ENCODE results near the gene ITM2A.

ITM2A gene

GRCh38 chrX:79364306-79364705, 2.8 kb downstream of the ITM2A start:
- no peak overlapping the region for H2AFZ ChIP-seq (ENCODE audit: low read depth, low read length)
- H3K4me1 ChIP-seq (ENCODE audit: low read length), result peaks cover 11% of the 10 kb centered on the region; the same call in 1 of the 2 replicates
- H3K4me2 ChIP-seq (ENCODE audit: low read length), result no peak overlapping the region
- H3K27ac ChIP-seq (ENCODE audit: low read length), result no peak overlapping the region
- H3K4me3 ChIP-seq (ENCODE audit: low read length), result no peak overlapping the region
- no peaks in the 10 kb centered on the region for H3K36me3 ChIP-seq (replicated peaks; ENCODE audit: low read depth, low read length)
- no peaks in the 10 kb centered on the region for H3K79me2 ChIP-seq (ENCODE audit: low read length)
- no peak overlapping the region for H3K9ac ChIP-seq (ENCODE audit: low read length)
- no peak for TF ChIP-seq EZH2phosphoT487 (IDR thresholded peaks at IDR 0.05; ENCODE audit: low read depth)
- no peak for TF ChIP-seq CTCF (IDR thresholded peaks at IDR 0.05; ENCODE audit: low read depth, low read length)
- H3K27me3 ChIP-seq (ENCODE audit: low read depth, low read length), result no peaks in the 10 kb centered on the region
- H3K9me3 ChIP-seq (ENCODE audit: insufficient read depth, low read length), result no peaks in the 10 kb centered on the region
- H4K20me1 ChIP-seq (ENCODE audit: insufficient read depth, low read length), result no peaks in the 10 kb centered on the region

- Histone ChIP-seq H3K4me1 (ENCODE audit: low read length) (0 out of 2 replicates have a peak, but pooled peaks cover 5% of the 10 kb centered on the region), H3K36me3 (replicated peaks; ENCODE audit: low read depth, low read length) (no peaks in the 10 kb centered on the region), H3K4me2 (ENCODE audit: low read length) (no peak overlapping the region), H2AFZ (ENCODE audit: low read depth, low read length) (no peak overlapping the region), H3K9me3 (ENCODE audit: insufficient read depth, low read length) (no peaks in the 10 kb centered on the region), H3K27me3 (ENCODE audit: low read depth, low read length) (no peaks in the 10 kb centered on the region), H3K79me2 (ENCODE audit: low read length) (no peaks in the 10 kb centered on the region), H3K27ac (ENCODE audit: low read length) (no peak overlapping the region), H3K4me3 (ENCODE audit: low read length) (no peak overlapping the region), H3K9ac (ENCODE audit: low read length) (no peak overlapping the region), H4K20me1 (ENCODE audit: insufficient read depth, low read length) (no peaks in the 10 kb centered on the region)
- no peak for TF ChIP-seq CTCF (IDR thresholded peaks at IDR 0.05; ENCODE audit: low read depth, low read length)
- TF ChIP-seq EZH2phosphoT487 (IDR thresholded peaks at IDR 0.05; ENCODE audit: low read depth), result no peak
Observed at GRCh38 chrX:79361192-79361870, 5.8 kb downstream of the ITM2A start.

GRCh38 chrX:79336869-79337815, 30.0 kb downstream of the ITM2A start:
- Histone ChIP-seq H3K4me2 (ENCODE audit: low read length) (peak overlapping the region; percentile 40), H3K27me3 (ENCODE audit: low read depth, low read length) (no peaks in the 10 kb centered on the region), H3K79me2 (ENCODE audit: low read length) (no peaks in the 10 kb centered on the region), H3K4me1 (ENCODE audit: low read length) (no peaks in the 10 kb centered on the region; the same call in 1 of the 2 replicates), H2AFZ (ENCODE audit: low read depth, low read length) (no peak overlapping the region), H3K9me3 (ENCODE audit: insufficient read depth, low read length) (no peaks in the 10 kb centered on the region), H3K9ac (ENCODE audit: low read length) (no peak overlapping the region), H3K27ac (ENCODE audit: low read length) (no peak overlapping the region), H4K20me1 (ENCODE audit: insufficient read depth, low read length) (no peaks in the 10 kb centered on the region), H3K4me3 (ENCODE audit: low read length) (no peak overlapping the region), H3K36me3 (replicated peaks; ENCODE audit: low read depth, low read length) (no peaks in the 10 kb centered on the region)
- TF ChIP-seq EZH2phosphoT487 (IDR thresholded peaks at IDR 0.05; ENCODE audit: low read depth), result no peak
- TF ChIP-seq CTCF (IDR thresholded peaks at IDR 0.05; ENCODE audit: low read depth, low read length), result no peak

GRCh38 chrX:79330022-79330421, 37.1 kb downstream of the ITM2A start:
- no peaks in the 10 kb centered on the region for H3K27me3 ChIP-seq (ENCODE audit: low read depth, low read length)

More at GRCh38 chrX:79330022-79330421, 37.1 kb downstream of the ITM2A start:
- Histone ChIP-seq H3K9ac (ENCODE audit: low read length) (no peak overlapping the region), H3K4me2 (ENCODE audit: low read length) (no peak overlapping the region), H3K36me3 (replicated peaks; ENCODE audit: low read depth, low read length) (no peaks in the 10 kb centered on the region), H2AFZ (ENCODE audit: low read depth, low read length) (no peak overlapping the region), H3K27ac (ENCODE audit: low read length) (no peak overlapping the region), H3K79me2 (ENCODE audit: low read length) (no peaks in the 10 kb centered on the region), H4K20me1 (ENCODE audit: insufficient read depth, low read length) (no peaks in the 10 kb centered on the region), H3K9me3 (ENCODE audit: insufficient read depth, low read length) (no peaks in the 10 kb centered on the region), H3K4me3 (ENCODE audit: low read length) (no peak overlapping the region), H3K4me1 (ENCODE audit: low read length) (no peaks in the 10 kb centered on the region)
- no peak for TF ChIP-seq CTCF (IDR thresholded peaks at IDR 0.05; ENCODE audit: low read depth, low read length)
- TF ChIP-seq EZH2phosphoT487 (IDR thresholded peaks at IDR 0.05; ENCODE audit: low read depth), result no peak
